Activated CD4-positive, alpha-beta T cell treated with anti-CD3 and anti-CD28 coated beads, Interleukin-10, Interleukin-2, amounts not matched to agents 100 ng/mL and 50 ng/mL, durations not matched to agents 16 hours and 8 hours (primary cell): Measurements from ENCODE around the gene TRPC4.

ENCODE experiments used
- DNase-seq: peaks from one replicate; pipeline ENCODE4 v3.0.0-alpha.2; 2020

Gene TRPC4

GRCh38 chr13:37709318-37709717, 160.3 kb downstream of the TRPC4 start:
- DNase-seq, result no peak

- no peak for DNase-seq
Observed at GRCh38 chr13:37707739-37708500, 161.7 kb downstream of the TRPC4 start.

- DNase-seq, result no peak
Observed at GRCh38 chr13:37706041-37706440, 163.5 kb downstream of the TRPC4 start.

GRCh38 chr13:37701972-37702371, 167.6 kb downstream of the TRPC4 start:
- DNase-seq, result no peak

- DNase-seq, result no peak
Observed at GRCh38 chr13:37701306-37701705, 168.3 kb downstream of the TRPC4 start.

- DNase-seq, result no peak
Observed at GRCh38 chr13:37700887-37701286, 168.7 kb downstream of the TRPC4 start.

GRCh38 chr13:37695200-37695599, 174.4 kb downstream of the TRPC4 start:
- DNase-seq, result no peak

- no peak for DNase-seq
Observed at GRCh38 chr13:37690361-37690760, 179.2 kb downstream of the TRPC4 start.

GRCh38 chr13:37686501-37686900, 183.1 kb downstream of the TRPC4 start:
- DNase-seq, result no peak

- DNase-seq, result no peak
Observed at GRCh38 chr13:37685206-37685605, 184.4 kb downstream of the TRPC4 start.

GRCh38 chr13:37682496-37682895, 187.1 kb downstream of the TRPC4 start:
- DNase-seq, result no peak

GRCh38 chr13:37681281-37682032, 188.1 kb downstream of the TRPC4 start:
- DNase-seq, result no peak

GRCh38 chr13:37680137-37680536, 189.4 kb downstream of the TRPC4 start:
- DNase-seq, result no peak

GRCh38 chr13:37679043-37679442, 190.5 kb downstream of the TRPC4 start:
- DNase-seq, result no peak

GRCh38 chr13:37669845-37670244, 199.7 kb downstream of the TRPC4 start:
- DNase-seq, result no peak

- no peak for DNase-seq
Observed at GRCh38 chr13:37667702-37668101, 201.9 kb downstream of the TRPC4 start.

- no peak for DNase-seq
Observed at GRCh38 chr13:37666036-37666435, 203.5 kb downstream of the TRPC4 start.

GRCh38 chr13:37665420-37665819, 204.2 kb downstream of the TRPC4 start:
- DNase-seq, result no peak

- no peak for DNase-seq
Observed at GRCh38 chr13:37663724-37664123, 205.8 kb downstream of the TRPC4 start.

GRCh38 chr13:37662624-37663023, 206.9 kb downstream of the TRPC4 start:
- DNase-seq, result no peak

GRCh38 chr13:37657956-37658355, 211.6 kb downstream of the TRPC4 start:
- no peak for DNase-seq

GRCh38 chr13:37657134-37657533, 212.4 kb downstream of the TRPC4 start:
- no peak for DNase-seq

- no peak for DNase-seq
Observed at GRCh38 chr13:37656247-37656940, 213.2 kb downstream of the TRPC4 start.

GRCh38 chr13:37652596-37652995, 217.0 kb downstream of the TRPC4 start:
- no peak for DNase-seq
